Body of pancreas (tissue), 4 donors: ENCODE results near the gene GRID1. TPM values are rescaled to one million over a fixed set of nuclear protein-coding genes. Genes with fewer than 3 reads are reported as not detected.
A peak's percentile ranks its signal among the peaks of the same experiment; 100 is the strongest.

Experiments used
- ATAC-seq: fragments of 150-250 bp; one replicate; pipeline ENCODE4 v1.9.1; 2016
- DNase-seq, 4 donors: peaks; one replicate each; pipeline ENCODE4 v3.0.0-alpha.2; 2019
- H3K27ac ChIP-seq, 4 donors: fragments of 200-600 bp; sonication (generic); 1 replicate in 3 of 4; 2 replicates in 1 of 4; pipeline versions ENCODE4 v1.5.1 to v1.6.1; 2016 to 2019; ENCODE audit warnings: mild to moderate bottlenecking in 1 of 4, mixed read lengths in 1 of 4, moderate library complexity in 1 of 4
- H3K27me3 ChIP-seq, 2 donors: fragments of 200-600 bp; sonication (generic); one replicate each; pipeline ENCODE4 v1.6.0; 2016; ENCODE audit warnings: mild to moderate bottlenecking in 1 of 2
- H3K36me3 ChIP-seq, 2 donors: fragments of 200-600 bp; sonication (generic); replicated peaks in 1 of 2; 2 replicates each; pipeline ENCODE4 v1.5.1; 2016; ENCODE audit warnings: low read depth in 2 of 2; ENCODE audit not compliant: insufficient read depth in 1 of 2
- H3K4me1 ChIP-seq: fragments of 200-600 bp; sonication (generic); one replicate; pipeline ENCODE4 v1.6.0; 2016
- H3K4me3 ChIP-seq, 2 donors: fragments of 200-600 bp; sonication (generic); 1 replicate in 1 of 2; 2 replicates in 1 of 2; pipeline ENCODE4 v1.5.1; 2016 to 2019
- H3K9me3 ChIP-seq, 3 donors: fragments of 200-600 bp; sonication (generic); 1 replicate in 2 of 3; 2 replicates in 1 of 3; pipeline ENCODE4 v1.5.1; 2016
- CTCF ChIP-seq, 7 experiments: fragments of 450-650 bp in 4 of 7; fragments of 200-600 bp in 3 of 7; sonication (generic) in 3 of 7; IDR thresholded peaks; one replicate each; pipeline ENCODE4 v1.5.1; 2016 to 2019; ENCODE audit warnings: antibody characterized with exemption in 7 of 7
- POLR2A ChIP-seq, 3 donors: fragments of 450-650 bp; IDR thresholded peaks; one replicate each; pipeline ENCODE4 v1.6.1; 2016; ENCODE audit warnings: antibody characterized with exemption in 3 of 3, mild to moderate bottlenecking in 2 of 3
- WGBS, 2 donors: methylation state at CpG; one replicate each; pipeline ENCODE4 v1.1.5; 2017; 5-methylcytosine and 5-hydroxymethylcytosine counted together
- intact Hi-C: fragments of 100-400 bp; cut with DNase I; formaldehyde crosslinking; loops from one replicate; pipeline ENCODE4 v1.15.1; 2023
- total RNA-seq, 2 donors: library from RNA; depleted of rRNA; stranded (reverse); fragments of >200 nt; gene quantifications; one replicate each; pipeline ENCODE4 v1.1.0, GENCODE V29; 2016

The GRID1 gene
- total RNA-seq, 2 donors from 2014 or later = 1.0 to 1.6 TPM

- Histone ChIP-seq H3K4me1 (no peaks in the 10 kb centered on the region), H3K9me3 (no peaks in the 10 kb centered on the region), H3K27ac (no peak overlapping the region), H3K27me3 (no peaks in the 10 kb centered on the region), H3K36me3 (no peaks in the 10 kb centered on the region), H3K4me3 (no peak overlapping the region)
- no peak for TF ChIP-seq CTCF (IDR thresholded peaks at IDR 0.05)
- no peak for TF ChIP-seq POLR2A (IDR thresholded peaks at IDR 0.05)
- intact Hi-C loops = no loop called here
- DNase-seq = no peak
- WGBS, 2 donors = 78 to 83% methylated on average over 2 of the region's 2 CpGs
- no peak for ATAC-seq
Measured at GRCh38 chr10:86042161-86042560, 324.4 kb downstream of the GRID1 start.

GRCh38 chr10:86041116-86041515 is 325.5 kb downstream of the GRID1 start:
- peaks cover 4% of the 10 kb centered on the region for H3K4me1 ChIP-seq
- ATAC-seq = no peak
- no peaks in the 10 kb centered on the region for H3K36me3 ChIP-seq
- no peak for DNase-seq
- H3K9me3 ChIP-seq = no peaks in the 10 kb centered on the region
- intact Hi-C loops = no loop called here
- TF ChIP-seq POLR2A (IDR thresholded peaks at IDR 0.05) = no peak
- H3K4me3 ChIP-seq = no peak overlapping the region
- no peak overlapping the region for H3K27ac ChIP-seq
- no peaks in the 10 kb centered on the region for H3K27me3 ChIP-seq
- WGBS, 2 donors = 77 to 78% methylated on average over 2 to 3 of the region's 3 CpGs

- no peak overlapping the region for H3K4me3 ChIP-seq
- intact Hi-C loops = no loop called here
- peaks cover 8% of the 10 kb centered on the region for H3K4me1 ChIP-seq
- DNase-seq = no peak
- ATAC-seq = no peak
- WGBS, 2 donors = 89 to 100% methylated on average over 1 of the region's 1 CpG
- no peaks in the 10 kb centered on the region for H3K27me3 ChIP-seq
- no peaks in the 10 kb centered on the region for H3K9me3 ChIP-seq
- no peak overlapping the region for H3K27ac ChIP-seq
- TF ChIP-seq POLR2A (IDR thresholded peaks at IDR 0.05) (no peak), CTCF (IDR thresholded peaks at IDR 0.05) (no peak)
- no peaks in the 10 kb centered on the region for H3K36me3 ChIP-seq
Measured at GRCh38 chr10:86038371-86038770, 328.2 kb downstream of the GRID1 start.

- 84 to 90% methylated on average over 5 of the region's 5 CpGs for WGBS, 2 donors
- Histone ChIP-seq H3K27me3 (no peaks in the 10 kb centered on the region), H3K4me3 (no peak overlapping the region), H3K27ac (no peak overlapping the region), H3K4me1 (peaks cover 8% of the 10 kb centered on the region), H3K9me3 (no peaks in the 10 kb centered on the region), H3K36me3 (no peaks in the 10 kb centered on the region)
- ATAC-seq (no peak), DNase-seq (no peak)
- intact Hi-C loops = no loop called here
- TF ChIP-seq POLR2A (IDR thresholded peaks at IDR 0.05) (no peak), CTCF (IDR thresholded peaks at IDR 0.05) (no peak)
Measured at GRCh38 chr10:86037096-86037495, 329.5 kb downstream of the GRID1 start.

- no peak for DNase-seq
- intact Hi-C loops = no loop called here
- H3K9me3 ChIP-seq = no peaks in the 10 kb centered on the region
- no peaks in the 10 kb centered on the region for H3K27me3 ChIP-seq
- no peak overlapping the region for H3K4me3 ChIP-seq
- no peak overlapping the region for H3K27ac ChIP-seq
- TF ChIP-seq POLR2A (IDR thresholded peaks at IDR 0.05) (no peak), CTCF (IDR thresholded peaks at IDR 0.05) (peak in 1 of 7 experiments; percentile 8)
- peaks cover 8% of the 10 kb centered on the region for H3K4me1 ChIP-seq
- no peaks in the 10 kb centered on the region for H3K36me3 ChIP-seq
- ATAC-seq = no peak
- 62 to 77% methylated on average over 5 of the region's 5 CpGs for WGBS, 2 donors
Measured at GRCh38 chr10:86036544-86036831, 330.1 kb downstream of the GRID1 start.
